GM21619 (cell line): ENCODE data around the gene DYRK1A.

Source experiments
- ATAC-seq: cut with Tn5 transposase; IDR thresholded peaks from one replicate; pipeline ENCODE4 v1.9.1; 2021; ENCODE audit not compliant: unreplicated experiment

DYRK1A gene

GRCh38 chr21:37365517-37366481, 774 bp upstream of the DYRK1A start:
- peak; percentile 25 for ATAC-seq

GRCh38 chr21:37367336-37367702, 746 bp downstream of the DYRK1A start:
- no peak for ATAC-seq

GRCh38 chr21:37367703-37368540, 1.3 kb downstream of the DYRK1A start:
- peak; percentile 21 for ATAC-seq

DNA sequence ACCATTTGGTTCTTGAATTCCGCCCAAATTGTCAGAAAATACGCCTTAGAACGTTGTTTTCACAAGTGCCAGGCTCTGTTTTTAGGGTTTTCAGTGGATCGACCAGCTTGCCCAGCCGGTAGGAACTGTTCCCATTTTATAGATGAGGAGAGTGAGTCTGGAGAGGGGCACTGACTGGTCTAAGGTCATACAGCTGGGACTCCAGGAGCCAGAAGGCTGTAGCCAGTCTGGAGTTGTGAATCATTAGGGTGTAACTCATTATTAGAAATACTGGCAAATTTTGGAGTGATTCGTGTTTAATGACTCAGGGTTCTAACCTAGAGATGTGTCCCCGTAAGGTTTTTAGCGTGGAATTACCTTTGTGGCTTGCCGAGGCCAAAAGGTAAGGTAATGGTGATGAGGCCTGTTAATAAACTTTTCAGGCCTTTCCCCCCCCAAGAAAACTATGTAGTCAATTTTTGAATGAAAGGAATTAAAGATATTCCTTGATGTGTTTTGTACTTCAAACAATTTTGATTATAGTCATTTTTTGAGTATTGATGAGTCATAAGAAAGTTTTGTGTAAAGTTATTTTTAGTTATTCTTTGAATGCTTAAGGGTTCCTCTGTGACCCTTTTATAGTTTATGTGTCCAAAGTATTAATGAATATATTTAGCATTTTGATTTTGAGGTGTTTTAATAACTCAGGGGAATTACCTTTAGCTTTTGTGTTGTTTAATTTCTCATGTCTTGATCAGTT, 2.1 kb downstream of the DYRK1A start:
- no peak for ATAC-seq

DNA sequence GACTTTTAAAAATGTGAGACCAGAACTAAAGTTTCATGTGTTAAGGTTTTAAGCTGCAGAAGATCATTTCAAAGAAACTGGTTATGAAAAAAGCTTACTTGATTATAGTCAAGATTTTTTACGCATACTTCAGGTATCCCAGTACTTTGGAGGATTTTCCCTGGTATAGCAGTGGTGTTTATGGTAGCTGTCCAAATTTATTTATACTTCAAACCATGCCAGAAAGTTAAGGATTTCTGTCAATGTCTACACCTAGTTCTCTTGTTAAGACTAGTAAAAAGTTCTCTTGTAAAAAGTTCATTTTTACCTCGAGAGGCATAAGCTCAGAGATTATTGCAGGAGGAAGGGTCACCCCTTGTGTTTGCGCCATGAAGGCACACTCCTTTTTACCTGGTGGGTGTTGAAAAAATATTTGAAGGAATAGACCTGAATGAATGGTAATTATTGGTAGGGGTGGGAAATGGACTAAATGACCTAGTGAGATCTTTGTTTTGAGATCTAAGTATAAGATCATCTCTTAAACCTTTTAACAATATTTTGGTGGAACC, 2.8 kb downstream of the DYRK1A start:
- ATAC-seq = no peak

DNA sequence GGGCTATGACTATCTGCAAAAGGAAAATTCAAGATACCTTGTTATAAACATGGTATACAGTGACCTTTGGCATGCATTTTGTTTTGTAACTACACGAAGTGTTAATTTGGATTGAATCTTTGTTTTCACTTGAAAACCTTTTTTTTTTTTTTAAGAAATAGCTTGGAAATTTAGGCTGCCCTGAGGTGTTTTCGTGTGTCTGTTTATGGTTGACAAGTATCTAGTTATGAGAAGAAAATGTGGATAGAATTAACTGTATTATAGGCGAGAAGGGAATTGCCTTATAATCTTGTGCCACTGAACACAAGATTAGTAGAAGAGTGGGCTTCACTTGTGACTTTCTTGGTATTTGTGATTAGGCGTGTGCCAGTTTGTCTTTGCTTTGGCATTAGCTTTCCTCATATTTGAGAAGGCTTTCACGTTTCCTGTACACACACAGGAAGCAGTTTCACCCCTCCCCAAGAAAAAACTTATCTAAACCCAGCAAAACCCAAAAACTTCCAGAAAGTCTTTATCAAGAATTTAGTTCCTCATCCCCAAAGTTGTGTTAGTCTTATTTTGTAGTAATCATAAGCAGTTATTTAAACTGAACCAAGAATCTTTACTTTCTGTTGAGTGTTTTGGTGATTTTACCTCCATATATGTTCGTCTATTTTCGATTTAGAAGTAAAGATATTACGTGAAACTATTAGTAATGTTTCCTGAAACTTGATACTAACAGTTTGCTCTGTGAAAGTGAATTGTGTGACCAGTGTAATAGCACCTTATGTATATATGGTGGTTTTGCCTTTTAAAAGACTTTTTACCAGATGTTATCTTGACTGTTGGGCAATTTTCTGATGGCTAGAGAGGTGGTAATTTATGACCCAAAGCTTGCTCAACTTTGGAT, 3.8 kb downstream of the DYRK1A start:
- ATAC-seq = peak; percentile 23

DNA sequence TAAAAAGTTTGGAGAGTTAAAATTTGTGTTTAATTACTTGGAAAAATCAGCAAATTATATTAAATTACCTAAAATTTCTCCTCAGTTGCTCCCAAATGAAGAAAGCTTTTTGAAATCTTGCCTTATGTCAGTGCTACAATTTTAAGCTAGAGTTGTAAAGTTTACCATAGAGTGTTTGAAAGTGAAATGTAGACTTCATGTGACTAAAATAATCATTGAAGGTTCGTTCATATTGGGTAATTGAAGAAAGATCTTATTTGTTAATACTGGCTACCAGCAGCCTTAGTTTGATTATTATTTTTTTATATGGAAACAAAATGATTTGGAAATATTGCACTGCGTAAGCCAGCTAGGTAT, 4.4 kb downstream of the DYRK1A start:
- no peak for ATAC-seq

DNA sequence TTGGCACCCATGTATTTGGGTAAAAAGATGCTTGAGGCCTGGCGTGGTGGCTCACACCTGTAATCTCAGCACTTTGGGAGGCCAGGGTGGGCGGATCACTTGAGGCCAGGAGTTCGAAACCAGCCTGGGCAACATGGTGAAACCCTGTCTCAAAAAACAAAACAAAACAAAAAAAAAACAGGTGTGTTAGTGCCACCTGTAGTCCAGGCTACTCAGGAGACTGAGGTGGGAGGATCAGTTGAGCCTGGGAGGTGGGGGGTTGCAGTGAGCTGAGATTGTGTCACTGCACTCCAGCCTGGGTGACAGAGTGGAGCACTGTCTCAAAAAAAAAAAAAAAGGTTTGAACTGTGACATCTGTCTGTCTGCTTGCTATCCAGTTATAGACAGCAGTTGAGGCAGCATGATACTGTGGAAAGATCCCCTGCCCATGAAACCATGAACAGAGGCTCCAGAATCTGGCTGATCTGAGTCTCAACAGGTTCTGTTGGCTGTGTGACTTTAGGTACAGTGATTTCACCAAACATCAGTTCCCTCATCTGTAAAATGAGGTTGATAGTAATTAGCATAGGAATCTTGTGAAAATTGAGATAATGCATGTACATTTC, 5.7 kb downstream of the DYRK1A start:
- no peak for ATAC-seq

GRCh38 chr21:37372951-37373350, 6.4 kb downstream of the DYRK1A start:
- ATAC-seq = no peak

GRCh38 chr21:37373539-37373938, 7.0 kb downstream of the DYRK1A start:
- no peak for ATAC-seq

DNA sequence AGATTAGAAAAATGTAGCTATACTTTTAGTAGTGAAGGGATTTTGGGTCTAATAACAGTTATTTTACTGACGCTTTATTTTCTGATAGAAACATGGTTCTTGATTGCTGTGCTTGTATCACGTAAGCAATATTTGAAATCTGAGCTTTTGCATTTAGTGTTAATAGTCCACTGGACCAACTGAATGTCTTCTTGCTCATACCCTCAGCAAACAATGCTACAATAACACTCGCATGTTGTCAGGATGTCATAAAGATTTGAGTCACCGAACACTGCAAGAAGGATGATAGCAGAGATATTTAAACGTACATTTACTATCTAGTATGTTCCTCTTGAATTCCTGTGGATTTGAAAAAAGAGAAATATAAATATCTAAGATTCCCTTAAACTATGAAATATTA, 7.5 kb downstream of the DYRK1A start:
- ATAC-seq = no peak

DNA sequence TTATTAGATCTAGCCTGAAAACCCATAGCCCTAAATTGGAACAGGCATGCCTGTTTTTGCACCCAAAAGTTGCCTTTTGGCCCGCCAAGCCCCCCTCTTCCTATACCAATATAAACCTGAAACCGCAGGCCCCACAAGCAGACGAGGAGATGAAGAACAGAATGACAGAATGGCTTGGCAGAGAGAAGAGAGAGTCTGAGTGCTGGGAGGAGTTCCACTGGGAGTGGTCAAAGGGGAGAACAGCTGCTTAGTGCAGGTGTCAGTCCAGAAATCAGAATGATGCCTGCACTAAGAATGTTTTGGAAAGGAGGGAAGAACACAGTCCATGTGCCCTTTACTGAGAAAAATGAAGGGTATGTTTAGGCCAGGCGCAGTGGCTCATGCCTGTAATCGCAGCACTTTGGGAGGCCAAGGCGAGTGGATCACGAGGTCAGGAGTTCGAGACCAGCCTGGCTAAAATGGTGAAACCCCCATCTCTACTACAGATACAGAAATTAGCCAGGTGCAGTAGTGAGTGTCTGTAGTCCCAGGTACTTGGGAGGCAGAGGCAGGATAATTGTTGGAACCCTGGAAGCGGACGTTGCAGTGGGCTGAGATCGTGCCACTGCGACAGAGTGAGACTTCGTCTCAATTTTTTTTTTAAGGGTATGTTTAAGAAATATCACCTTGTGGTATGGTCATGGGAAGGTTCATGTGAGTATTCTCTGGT, 9.4 kb downstream of the DYRK1A start:
- ATAC-seq = no peak

DNA sequence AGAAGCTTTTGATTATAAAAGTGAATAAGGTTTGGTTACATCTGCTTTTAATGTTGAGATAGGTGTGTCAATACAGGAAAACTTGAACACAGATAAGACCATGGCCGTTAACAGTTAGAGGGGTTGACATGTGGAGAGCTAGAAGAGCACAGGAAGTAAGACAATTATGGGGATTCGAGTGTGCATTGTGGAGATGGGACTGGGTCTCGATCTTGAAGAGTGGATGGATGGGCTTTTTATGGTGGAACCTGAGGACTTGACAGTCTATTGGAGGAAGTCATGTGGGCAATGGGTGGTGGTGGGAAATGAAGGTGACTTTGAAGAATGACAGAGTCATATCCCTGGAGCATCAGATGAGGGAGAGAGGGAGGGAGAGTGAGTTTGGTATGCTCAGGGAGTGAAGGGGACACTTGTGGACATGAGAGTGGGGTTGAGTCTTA, 12.1 kb downstream of the DYRK1A start:
- no peak for ATAC-seq

DNA sequence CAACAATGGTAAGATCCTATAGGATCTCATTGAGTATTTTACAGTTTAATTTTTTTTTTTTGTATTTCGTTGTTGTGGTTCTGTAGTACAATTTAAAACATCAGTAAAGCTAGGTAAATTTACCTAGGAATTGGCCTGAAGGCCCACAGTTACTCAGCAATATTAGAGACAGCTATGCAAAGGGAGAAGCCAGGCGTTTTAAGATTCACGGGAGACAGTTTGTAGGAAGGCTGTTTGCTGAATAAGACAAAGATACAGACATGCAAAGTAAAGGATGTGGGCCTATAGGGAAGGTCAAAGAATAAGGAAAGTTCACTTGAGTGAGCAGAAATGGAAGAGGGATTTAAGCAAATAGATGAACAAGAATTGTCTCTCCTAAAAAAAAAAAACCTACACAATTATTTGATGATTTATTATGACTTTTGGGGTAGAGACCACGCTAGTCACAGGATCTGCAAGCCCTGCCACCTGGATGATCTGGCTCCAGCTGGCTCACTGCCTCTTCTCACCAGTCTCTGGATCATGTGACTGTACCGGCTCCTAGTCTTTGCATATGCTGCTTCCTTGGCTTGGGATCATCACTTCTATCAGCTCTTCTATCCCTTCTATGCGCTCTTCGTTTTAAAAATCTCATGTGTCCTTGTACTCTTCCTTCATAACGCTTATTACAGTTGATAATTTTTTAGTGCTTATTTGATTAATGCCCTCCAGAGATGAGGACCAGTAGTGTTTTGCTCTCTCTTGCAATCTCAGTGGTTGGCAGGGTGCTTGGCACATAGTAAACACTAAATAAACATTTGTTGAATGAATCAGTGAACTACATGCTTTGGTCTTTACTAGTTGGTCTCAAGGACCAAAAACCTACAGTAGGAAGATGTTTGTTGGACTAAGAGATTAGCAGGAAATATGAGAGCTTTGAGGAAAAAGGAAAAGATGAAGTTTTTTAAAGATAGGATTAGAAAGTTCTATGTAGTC, 14.1 kb downstream of the DYRK1A start:
- ATAC-seq = no peak

DNA sequence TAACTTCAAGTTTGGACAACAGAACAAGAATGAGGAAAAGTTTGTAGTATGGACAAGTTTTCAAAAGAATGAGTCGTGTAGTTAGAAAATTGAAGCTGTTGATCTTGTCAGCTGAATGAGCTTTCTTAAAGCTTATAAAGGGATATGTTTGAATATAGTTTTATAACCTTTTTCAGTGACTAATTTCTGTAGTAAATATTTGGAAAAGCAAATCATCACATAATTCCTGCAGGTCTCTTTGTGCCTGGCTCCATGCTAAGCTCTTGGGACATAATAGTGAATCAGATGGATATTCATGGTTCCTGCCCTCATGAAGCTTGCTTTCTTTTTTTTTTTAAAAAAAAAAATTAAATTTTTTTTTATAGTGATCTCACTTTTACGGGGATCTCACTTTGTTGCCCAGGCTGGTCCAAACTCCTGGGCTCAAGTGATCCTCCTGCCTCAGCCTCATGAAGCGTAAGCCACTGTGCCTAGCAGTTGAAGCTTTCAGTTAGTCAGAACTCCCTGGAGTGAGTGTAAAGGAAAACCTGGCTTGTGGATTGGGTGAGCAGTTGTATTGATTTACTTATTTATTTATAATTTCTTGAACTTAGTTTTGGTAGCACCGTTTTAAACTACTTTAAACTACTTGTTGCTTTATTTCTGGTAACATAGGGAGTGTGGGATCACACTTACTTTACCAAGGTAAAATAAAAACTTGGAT, 15.5 kb downstream of the DYRK1A start:
- no peak for ATAC-seq

GRCh38 chr21:37383086-37383485, 16.5 kb downstream of the DYRK1A start:
- no peak for ATAC-seq

DNA sequence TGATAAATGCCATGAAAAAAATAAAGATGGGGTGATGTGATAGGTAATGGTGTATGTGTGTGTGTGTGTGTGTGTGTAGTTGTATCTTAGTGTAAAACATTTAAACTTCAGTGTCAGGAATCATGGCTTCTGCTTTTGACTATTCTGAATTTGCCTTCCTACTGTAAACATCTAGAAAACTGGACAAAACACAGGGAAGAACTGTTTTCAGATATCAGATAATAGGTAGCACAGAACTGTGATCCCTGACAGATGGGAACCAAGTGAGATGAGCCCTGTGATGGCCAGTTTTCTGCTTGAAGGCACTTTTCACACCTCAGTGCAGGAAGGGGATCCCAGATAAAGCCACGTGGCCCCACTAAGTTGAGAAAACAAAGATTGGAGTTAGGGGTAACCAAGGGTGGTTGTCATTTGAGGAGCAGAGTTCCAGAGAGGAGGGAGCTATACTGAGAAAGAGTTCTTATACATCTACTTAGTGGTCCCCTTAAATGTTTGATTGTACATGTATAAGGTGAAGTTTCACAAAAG, 17.3 kb downstream of the DYRK1A start:
- ATAC-seq = no peak
